ENCODE results near the gene TPR. TPM values are rescaled to one million over a fixed set of nuclear protein-coding genes. Genes with fewer than 3 reads are reported as not detected.
"Not testable (repeated sequence)": the region's sequence is repeated elsewhere in the genome, so short reads cannot be mapped to it uniquely, and the experiment has no call there.

TPR gene
- total and polyA plus RNA-seq, 8 donors, result 12.7 to 273 (median 72.5) TPM

- 27 to 41% (median 30%) methylated on average over 5 of the region's 5 CpGs for WGBS, 5 donors
- no peaks in the 10 kb centered on the region for H3K27me3 ChIP-seq
- intact Hi-C loops (cut with DNase I; ENCODE audit: low total_unique reads), result loop anchor here (10.0 kb wide), 1 partner anchor 580 kb away; no protein-coding TSS in a partner anchor
- no peaks in the 10 kb centered on the region for H3K4me1 ChIP-seq
- no peak overlapping the region for H3K27ac ChIP-seq
- H3K4me3 ChIP-seq, result no peak overlapping the region
- H3K9me3 ChIP-seq, result no peaks in the 10 kb centered on the region
- peaks cover 7 to 76% (median 69%) of the 10 kb centered on the region in 4 donors for H3K36me3 ChIP-seq
- no peak for TF ChIP-seq EP300 (IDR thresholded peaks at IDR 0.05)
- TF ChIP-seq POLR2A (IDR thresholded peaks at IDR 0.05), result no peak
- no peak for TF ChIP-seq POLR2AphosphoS5 (IDR thresholded peaks at IDR 0.05)
- peak in 4 of 7 experiments; percentile 52 to 67 (median 62) for TF ChIP-seq CTCF (IDR thresholded peaks at IDR 0.05)
- DNase-seq, result peak in 1 of 2 donors; percentile 66
These were observed 29.5 kb upstream of the TPR start for GRCh38 chr1:186404454-186405051.

DNA sequence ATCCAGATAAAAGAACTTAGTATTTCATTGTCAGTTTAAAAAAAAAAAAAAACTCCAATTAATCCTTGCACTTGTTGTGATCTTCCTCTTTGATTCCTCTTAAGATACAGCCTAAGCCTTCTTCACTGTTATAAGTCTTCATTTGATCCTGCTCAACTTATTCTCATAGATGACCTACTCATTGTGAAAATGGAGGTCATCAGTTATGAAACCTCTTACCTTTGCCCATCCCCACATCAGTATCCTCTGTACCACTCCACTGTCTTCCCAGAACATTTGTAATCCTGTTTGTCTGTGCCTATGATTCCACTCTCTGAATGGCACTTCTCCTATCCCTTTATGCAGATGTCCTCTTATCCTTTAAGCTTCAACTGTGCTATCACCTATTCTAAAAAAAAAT lies 28.6 kb upstream of the TPR start:
- Histone ChIP-seq H3K9me3 (no peaks in the 10 kb centered on the region), H3K36me3 (peaks cover 7 to 76% (median 71%) of the 10 kb centered on the region in 4 donors), H3K27me3 (no peaks in the 10 kb centered on the region), H3K4me3 (no peak overlapping the region), H3K27ac (no peak overlapping the region), H3K4me1 (no peaks in the 10 kb centered on the region)
- intact Hi-C loops (cut with DNase I; ENCODE audit: low total_unique reads), result loop anchor here (10.0 kb wide), 1 partner anchor 581 kb away; no protein-coding TSS in a partner anchor
- no peak for TF ChIP-seq EP300 (IDR thresholded peaks at IDR 0.05)
- TF ChIP-seq POLR2AphosphoS5 (IDR thresholded peaks at IDR 0.05), result no peak
- no peak for TF ChIP-seq CTCF (IDR thresholded peaks at IDR 0.05)
- no peak for TF ChIP-seq POLR2A (IDR thresholded peaks at IDR 0.05)
- no peak for DNase-seq

- H3K36me3 ChIP-seq, result peaks cover 7 to 79% (median 74%) of the 10 kb centered on the region in 4 donors
- H3K27me3 ChIP-seq, DNase-seq, H3K27ac ChIP-seq, H3K9me3 ChIP-seq, H3K4me1 ChIP-seq, H3K4me3 ChIP-seq: not testable (repeated sequence)
- intact Hi-C loops (cut with DNase I; ENCODE audit: low total_unique reads), result loop anchor here (10.0 kb wide), 1 partner anchor 583 kb away; no protein-coding TSS in a partner anchor
- 90 to 98% (median 96%) methylated on average over 2 of the region's 2 CpGs for WGBS, 5 donors
These were observed 26.4 kb upstream of the TPR start for GRCh38 chr1:186401446-186401845.

- H3K27ac ChIP-seq; DNase-seq; H3K9me3 ChIP-seq; H3K4me1 ChIP-seq; H3K27me3 ChIP-seq; intact Hi-C loops (cut with DNase I; ENCODE audit: low total_unique reads); H3K4me3 ChIP-seq: not testable (repeated sequence)
- WGBS, 5 donors, result 86 to 97% (median 94%) methylated on average over 6 of the region's 6 CpGs
- peaks cover 53 to 100% (median 97%) of the 10 kb centered on the region in 4 donors for H3K36me3 ChIP-seq
These were observed 17.7 kb upstream of the TPR start for GRCh38 chr1:186392711-186393110.

DNA sequence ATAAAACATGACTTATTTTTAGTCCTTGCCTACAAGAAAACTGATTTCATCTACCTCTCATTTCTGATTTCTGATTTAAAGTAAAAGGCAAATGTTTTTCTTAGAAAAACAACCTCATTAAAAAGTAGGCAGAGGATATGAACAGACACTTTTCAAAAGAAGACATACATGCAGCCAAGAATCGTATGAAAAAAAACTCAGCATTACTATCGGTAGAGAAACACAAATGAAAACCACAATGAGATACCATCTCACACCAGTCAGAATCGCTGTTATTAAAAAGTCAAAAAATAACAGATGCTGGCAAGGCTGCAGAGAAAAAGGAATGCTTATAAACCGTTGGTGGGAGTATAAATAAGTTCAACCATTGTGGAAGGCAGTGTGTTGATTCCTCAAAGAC lies 16.8 kb upstream of the TPR start:
- Histone ChIP-seq H3K36me3 (peaks cover 53 to 99% (median 96%) of the 10 kb centered on the region in 4 donors), H3K4me1 (no peaks in the 10 kb centered on the region), H3K27me3 (no peaks in the 10 kb centered on the region), H3K9me3 (no peaks in the 10 kb centered on the region), H3K4me3 (no peak overlapping the region), H3K27ac (no peak overlapping the region)
- intact Hi-C loops (cut with DNase I; ENCODE audit: low total_unique reads), result no loop called here
- WGBS, 5 donors, result 85 to 95% (median 91%) methylated on average over 4 of the region's 4 CpGs
- no peak for DNase-seq
- TF ChIP-seq POLR2A (IDR thresholded peaks at IDR 0.05) (no peak), POLR2AphosphoS5 (IDR thresholded peaks at IDR 0.05) (no peak), EP300 (IDR thresholded peaks at IDR 0.05) (no peak), CTCF (IDR thresholded peaks at IDR 0.05) (no peak)

All from stomach (tissue), 9 donors.